CD4-positive, alpha-beta T cell treated with Interleukin-21 for 1 hour (primary cell): Measurements from ENCODE around the gene OR6K6.
A peak's percentile ranks its signal among the peaks of the same experiment; 100 is the strongest.

Experiments
- DNase-seq: peaks from one replicate; pipeline ENCODE4 v3.0.0-alpha.2; 2020

OR6K6 gene, protein sequence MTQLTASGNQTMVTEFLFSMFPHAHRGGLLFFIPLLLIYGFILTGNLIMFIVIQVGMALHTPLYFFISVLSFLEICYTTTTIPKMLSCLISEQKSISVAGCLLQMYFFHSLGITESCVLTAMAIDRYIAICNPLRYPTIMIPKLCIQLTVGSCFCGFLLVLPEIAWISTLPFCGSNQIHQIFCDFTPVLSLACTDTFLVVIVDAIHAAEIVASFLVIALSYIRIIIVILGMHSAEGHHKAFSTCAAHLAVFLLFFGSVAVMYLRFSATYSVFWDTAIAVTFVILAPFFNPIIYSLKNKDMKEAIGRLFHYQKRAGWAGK

DNA sequence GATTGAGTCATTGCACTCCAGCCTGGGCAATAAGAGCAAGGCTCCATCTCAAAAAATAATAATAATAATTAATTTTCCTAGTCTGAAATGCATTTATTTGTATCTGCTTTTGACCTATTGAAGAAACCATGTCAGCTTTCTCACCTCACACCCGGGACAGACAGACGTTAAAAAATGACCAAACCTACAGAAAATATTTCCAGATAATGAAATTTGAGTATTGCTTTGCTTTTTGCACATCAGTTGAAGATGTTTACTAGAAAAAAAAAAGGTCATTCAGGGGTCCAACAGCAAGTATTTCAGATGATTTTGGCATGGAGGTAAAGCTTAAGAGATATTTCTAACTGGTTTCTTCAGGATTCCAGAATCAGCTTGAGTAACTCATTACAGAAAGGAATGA is at the start of gene OR6K6:
Gene OR6K6 (plus strand): TSS at position 301 of the 400 bp plus-strand sequence. CDS start 168 bp downstream, outside the sequence.
- no peak for DNase-seq

DNA sequence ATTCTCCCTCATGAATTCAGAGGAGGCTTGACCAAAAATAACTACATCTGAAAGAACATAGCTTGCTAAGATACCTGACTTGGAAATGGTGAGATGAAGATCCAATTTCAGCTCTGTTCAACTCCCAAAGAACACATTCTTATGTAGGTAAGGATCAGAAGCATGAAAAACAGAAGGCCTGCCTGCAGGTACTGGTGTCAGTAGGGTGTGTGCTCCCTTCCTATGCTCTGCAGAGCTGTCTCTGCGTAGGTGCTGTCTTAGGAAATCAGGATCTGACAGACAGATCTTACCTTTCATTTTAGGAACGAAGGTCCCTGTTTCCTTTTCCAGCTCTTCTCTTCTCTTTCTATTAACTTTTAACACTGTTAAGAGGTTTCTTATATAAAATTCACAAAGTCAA is 48.4 kb upstream of the OR6K6 start:
- DNase-seq, result no peak

DNA sequence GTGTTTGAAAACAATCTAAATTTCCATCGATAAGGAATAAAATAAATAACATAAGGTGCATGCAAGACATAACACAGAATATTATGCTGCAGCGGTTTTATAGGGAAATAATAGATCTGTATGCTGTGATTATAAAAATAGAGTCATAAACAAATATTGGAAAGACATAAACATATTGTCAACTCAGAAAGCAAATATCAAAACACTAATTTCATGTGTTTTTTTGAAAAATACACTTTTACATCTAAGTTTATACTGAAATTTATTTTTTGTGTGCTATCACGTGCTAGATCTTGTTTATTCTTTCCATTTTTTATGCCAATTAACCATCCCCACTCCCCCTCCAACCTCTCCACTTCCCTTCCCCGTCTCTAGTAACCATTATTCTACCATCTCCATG is 43.4 kb upstream of the OR6K6 start:
- no peak for DNase-seq

DNA sequence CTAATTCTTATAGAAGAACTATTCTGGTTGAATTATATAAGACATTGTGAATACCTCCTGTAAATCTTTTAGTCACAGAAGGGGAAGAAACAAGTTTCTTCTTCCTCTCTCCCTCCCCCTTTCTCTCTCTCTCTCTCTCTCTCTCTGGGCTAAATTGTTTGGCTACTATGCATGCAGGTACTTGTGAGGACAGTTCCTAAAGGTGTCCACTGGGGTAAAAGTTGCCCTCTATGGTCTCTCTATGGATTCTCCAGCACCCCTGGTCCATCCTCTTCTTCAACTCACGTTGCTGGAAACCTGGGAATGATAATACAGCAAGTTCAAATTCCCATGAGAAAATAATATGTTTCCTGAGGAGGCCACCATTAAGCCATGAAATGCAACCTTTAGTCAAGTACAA is 39.8 kb upstream of the OR6K6 start:
- DNase-seq, result no peak

DNA sequence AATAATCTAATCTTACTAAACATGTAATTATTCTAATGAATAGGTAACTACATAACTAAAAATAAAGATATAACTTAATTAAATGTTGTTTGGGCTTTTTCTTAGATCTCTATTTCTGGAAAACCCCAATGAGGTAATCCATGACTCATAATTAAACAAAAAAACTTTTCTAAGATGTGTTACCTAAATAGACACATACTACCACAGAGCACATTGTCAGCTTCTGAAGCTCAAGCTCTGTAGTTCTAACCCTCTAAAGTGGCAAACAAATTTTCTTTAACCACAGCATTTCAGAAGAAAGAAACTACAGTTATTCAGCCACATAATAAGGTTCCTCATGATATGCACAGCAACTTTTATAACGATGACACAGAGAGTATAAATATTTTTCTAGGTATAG is 38.2 kb upstream of the OR6K6 start:
- DNase-seq, result no peak

DNA sequence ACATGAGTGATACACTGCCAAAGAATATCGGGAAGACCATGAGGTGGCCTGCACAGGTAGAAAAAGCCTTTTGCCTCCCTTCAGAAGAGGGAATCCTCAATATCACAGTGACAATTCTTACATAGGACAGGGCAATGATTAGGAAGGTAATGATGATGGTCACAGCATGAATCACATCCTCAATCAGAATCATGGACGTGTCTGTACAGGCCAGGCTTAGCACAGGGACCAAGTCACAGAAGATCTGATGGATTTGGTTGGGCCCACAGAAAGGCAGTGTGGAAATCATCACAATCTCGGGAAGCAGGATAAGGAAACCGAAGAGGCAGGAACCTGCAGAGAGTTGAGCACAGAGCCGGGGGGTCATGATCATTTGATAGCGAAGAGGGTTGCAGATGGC is 37.2 kb upstream of the OR6K6 start:
- DNase-seq, result no peak

DNA sequence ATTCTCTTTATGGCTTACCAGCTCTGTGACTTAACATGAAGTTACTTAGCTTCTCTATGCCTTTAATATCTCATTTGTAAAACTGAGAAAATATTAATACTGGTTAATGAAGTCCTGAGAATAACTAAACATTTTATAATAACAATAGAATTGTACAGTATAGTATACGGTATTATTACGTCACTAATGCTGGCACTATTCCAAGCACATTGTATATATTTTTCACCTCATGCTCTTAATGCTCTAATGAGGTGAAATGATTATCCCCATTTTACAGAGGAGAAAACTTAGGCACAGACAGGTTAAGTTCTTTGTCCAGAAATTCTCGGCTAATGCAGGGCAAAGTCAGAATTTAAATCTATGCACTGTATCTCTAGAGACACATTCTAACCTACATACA is 34.9 kb upstream of the OR6K6 start:
- no peak for DNase-seq

DNA sequence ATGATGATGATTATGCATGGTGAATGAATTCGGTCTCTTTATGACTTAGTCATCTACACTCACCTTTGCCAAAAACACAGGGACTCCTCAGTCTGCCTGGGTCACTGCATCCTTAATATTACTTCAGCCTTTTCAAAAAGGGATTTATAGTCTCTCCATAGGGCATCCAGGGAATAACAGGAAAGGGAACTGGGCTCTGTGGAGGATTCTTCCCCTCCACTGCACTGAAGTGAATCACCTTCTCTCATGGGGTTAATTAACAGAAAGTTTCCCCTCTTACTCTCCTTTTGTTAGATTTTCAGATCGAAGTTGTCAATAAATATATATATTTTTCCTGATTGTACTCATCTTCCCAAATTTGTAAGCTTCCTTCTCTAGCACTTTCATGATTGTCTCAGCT is 33.9 kb upstream of the OR6K6 start, which contains the start of gene OR6K3:
Gene OR6K3 (minus strand): TSS at position 101 of the 400 bp plus-strand sequence. CDS start 2,605 bp downstream, outside the sequence.
- no peak for DNase-seq

DNA sequence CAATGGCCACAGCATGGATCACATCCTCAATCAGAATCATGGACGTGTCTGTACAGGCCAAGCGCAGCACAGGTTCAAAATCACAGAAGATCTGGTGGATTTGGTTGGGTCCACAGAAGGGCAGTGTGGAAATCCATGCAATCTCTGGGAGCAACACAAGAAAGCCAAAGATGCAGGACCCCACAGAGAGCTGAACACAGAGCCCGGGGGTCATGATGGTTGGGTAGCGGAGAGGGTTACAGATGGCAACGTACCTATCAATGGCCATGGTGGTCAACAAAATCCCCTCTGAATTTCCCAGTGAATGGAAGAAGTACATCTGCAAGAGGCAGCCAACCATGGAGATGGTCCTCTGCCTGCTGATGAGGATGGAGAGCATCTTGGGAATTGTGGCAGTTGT is 30.1 kb upstream of the OR6K6 start:
- DNase-seq, result no peak

DNA sequence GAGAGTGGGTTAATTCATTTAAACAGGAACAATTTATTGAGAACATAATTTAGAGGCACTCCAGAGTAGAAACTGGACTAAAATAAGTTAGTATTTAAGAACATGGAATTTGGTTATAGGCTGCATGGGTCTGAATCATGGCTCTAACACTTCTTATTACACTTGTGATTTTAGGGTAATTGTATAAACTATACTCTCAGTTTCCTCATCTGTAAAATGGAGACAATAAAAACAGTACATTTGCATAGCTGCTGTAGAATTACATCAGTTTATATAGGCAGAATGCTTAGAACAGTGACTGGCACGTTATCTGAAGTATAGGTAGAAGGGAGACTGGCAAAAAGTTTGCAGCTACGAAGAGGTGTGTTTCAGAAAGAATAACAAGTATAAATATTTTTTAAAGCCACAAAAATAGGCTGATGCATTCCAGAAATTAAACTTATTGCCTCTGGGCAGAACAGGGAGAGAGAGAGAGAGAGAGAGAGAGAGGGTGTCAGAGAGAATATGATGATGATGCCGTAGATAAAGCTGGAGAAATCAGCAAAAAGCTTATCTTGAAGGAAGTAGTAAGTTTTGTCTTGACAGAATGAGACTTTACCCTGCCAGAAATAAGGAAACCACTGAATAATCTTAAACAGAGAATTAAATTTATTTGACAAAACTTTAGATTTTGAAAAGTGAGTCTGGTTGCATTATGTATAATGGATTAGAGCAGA is 25.9 kb upstream of the OR6K6 start:
- no peak for DNase-seq

DNA sequence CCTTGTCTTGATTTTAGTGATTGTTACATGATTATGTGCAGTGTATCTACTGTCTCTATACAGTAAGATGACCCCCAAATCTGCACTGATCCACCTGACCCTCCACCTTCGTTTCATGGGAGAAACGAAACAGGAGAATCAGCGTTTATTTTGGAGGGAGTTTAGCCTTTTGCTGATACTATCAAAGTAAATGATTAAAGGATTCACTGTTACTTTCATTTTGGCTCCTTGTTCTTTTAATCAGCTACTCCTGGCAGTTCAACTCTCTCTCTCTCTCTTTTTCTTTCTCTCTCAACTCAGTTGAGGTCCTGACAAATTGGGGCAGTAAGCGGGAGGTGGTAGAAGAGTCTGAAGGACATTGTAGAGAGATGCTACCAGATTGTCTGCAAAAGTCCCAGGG is 24.1 kb upstream of the OR6K6 start:
- DNase-seq, result no peak

DNA sequence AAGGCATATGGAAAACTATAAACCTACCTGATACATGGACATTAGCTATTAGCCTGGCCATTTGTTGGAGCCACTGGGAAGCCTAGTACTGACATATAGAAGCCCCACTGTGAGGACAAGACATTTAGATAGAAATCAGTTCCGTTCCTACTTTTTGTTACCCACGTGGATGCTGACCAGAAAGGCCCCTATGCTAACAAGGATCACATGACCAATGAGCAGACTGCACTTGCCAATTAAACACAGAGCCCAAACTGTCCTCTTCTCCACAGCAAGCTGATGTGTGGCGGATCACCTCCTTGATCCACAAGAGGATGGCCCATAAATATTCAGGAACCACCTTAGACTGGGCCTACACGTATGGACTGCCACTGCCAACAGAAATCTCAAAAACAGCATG is 22.8 kb upstream of the OR6K6 start:
- no peak for DNase-seq

DNA sequence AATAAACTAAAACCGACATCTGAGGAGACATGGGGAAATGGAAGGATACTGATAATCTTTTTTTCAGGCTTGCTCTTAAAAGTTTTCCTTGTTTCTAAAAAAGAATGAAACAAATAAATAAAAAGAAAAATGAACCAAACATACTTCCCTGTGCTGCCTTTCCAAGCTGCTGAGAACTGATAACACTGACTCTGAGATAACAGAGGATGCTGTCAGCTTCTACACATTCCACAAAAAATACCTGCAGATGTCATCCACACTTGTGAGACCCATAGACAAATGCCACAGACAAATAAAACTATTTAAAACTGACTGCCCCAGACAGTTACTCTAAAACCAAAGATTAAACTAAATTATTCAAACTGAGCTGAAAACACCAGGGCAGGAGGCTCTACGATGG is 22.0 kb upstream of the OR6K6 start:
- DNase-seq, result no peak

DNA sequence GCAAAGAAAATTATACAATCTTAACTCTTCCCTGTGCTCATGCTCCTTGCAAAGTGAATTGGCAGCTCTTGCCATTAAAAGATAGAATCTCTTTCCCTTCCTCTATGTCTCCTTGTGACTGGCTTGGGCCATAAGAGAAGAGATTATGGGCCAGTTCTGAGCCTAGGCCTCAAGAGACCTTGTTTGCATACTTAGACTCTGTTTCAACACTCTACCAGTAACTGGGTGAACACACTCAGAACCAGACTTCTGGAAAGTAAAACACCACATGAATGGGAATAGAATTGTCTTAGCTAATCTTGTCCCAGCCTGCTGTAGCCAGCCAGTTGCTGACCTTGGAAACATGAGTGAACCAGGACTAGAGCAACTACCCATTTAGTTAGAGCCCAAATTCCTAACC is 18.7 kb upstream of the OR6K6 start:
- no peak for DNase-seq

DNA sequence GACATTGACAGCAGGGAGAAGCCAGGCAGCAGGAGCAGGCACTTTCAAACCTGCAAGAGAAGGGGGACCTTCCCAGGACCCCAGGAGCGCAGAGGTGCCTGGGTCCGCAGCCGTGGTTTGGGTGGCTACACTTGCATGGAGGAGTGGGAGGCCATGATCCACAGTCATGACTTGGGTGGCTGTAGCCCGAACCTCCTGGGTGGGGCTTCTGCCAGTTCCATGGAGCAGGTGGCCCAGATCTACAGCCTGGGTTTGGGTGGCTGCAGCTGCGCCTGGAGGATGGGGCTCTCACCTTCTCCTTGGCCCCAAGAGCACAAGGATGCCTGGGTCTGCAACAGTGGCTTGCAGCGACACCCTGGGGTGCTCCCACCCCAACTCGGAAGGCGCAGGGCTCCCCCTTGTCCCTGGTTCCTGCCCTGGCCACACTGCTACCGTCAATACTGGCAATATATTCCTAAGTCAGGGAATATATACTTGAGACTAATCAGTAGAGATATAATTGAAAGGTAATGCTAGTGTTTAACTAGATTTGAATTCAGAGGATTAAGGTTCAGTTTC is 2.3 kb upstream of the OR6K6 start:
- no peak for DNase-seq

DNA sequence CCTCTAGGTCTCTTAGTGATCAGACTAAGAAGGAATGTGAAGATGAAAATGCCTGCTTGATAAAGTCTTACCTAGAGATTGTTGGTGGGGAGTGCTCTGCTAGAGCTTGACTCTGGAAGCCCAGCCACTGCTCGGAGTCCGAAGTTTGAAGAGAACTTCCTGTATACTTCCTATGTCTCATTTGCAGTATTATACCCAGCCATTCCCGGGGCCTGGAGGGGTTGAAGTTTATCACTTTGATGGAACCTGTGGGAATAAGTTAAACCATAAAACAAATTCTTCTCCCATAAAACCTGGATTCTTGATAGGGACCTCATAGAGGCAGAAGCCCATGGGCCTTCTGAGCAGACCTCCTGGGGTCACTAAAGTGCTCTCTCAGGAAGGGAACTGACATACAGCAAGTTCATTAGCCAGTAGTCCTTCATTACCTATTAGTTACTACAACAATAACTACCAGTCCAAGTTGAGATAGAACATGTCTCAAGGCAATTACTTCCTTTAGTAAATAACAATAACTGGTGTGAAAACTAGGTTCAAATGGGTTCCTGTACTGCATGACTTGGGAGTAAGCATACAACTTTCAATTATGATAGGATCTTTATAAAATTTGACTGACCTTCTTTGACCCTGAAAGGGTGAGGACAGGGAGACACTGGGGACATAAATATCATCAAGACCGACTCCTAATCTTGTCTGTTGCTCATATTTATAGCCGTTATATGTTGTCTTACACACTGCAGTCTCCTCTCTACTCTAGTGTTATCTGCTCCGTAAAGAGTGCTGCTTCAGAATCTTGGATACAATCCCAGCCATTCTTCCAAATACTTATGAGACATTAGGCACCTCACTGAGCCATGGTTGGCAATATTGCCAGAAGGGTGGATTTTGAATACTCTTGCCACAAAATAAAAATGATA is 17.7 kb downstream of the OR6K6 start, which contains the start of gene OR6N1:
Gene OR6N1 (minus strand): TSS at position 246 of the 917 bp plus-strand sequence. CDS start 5,513 bp downstream, outside the sequence.
- no peak for DNase-seq

DNA sequence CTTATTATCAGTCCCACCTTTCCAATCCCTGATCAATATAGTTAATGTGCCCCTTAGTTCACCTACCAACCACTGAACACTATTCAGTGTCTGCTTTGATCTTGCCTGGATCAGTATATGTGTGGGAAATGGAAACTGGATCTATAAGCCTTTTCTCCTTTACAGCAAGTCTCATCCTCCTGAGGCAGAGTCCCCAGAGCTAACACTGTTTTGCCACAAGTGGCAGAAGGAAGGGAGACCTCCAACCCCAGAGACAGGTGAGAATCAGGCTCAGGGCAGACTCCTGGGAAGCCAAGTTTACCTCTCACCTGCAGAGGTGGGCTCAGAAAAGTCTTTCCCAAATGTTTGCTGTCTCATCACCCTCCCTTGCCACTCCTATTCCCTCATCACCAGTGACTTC is 26.6 kb downstream of the OR6K6 start, which contains the start of gene OR6N2:
Gene OR6N2 (minus strand): TSS at position 101 of the 400 bp plus-strand sequence. CDS start 3,569 bp downstream, outside the sequence.
- DNase-seq, result no peak

DNA sequence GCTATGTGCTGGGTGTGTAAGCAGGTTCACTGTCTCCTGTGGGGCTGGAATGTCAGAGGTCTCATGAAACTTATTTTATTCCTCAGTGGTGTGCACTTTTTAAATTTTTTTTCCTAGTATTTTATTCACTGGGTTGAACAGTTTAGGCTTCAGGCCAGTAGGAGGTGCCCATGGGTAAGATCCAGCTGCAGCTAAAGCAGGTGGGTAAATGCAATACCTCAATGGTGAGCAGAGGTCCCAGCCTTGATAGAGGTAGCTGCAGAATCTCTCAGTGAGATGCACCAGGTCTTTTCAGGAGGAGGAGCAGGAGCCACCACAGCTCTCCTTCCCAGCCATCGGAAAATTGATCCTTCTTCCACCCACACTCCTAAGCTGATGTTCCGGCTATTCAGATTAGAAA is 39.1 kb downstream of the OR6K6 start:
- peak; percentile 46 for DNase-seq

DNA sequence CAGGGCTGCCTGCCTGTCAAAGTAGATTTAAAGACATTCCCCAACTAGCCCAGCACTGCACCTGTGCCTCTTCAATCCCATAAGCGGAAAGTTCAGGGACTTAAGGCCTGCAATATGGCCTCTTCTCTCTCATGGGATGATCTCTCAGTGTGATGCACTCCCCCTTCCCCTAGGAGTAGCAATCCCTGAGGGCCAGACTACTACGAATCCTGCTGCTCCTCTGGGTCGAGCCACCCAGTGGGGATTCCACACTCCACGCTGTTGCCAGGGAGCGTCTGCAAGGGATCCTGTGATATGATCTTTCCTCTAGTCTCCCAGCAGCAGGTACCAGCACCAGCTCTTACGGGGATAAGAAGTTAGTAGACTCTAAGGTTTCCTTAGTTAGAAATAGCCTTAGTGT is 39.7 kb downstream of the OR6K6 start:
- DNase-seq, result no peak

DNA sequence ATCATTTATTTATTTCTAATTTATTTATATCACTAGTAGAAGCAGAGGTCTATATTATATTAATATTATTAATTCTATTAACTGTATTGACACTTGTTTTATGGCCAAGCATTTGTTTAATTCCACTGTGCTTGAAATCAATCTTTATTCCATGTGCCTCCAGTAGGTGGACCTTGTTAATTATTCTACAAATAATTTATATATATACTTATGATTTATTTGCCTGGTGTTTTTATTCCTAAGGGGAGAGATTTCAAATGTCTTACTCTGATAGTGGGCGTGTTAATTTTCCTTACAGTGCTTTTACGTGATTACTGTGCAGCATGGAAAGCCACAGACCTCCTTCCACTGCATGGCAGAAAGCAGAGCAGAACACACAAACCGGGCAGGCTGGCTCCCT is 44.0 kb downstream of the OR6K6 start:
- DNase-seq, result no peak

DNA sequence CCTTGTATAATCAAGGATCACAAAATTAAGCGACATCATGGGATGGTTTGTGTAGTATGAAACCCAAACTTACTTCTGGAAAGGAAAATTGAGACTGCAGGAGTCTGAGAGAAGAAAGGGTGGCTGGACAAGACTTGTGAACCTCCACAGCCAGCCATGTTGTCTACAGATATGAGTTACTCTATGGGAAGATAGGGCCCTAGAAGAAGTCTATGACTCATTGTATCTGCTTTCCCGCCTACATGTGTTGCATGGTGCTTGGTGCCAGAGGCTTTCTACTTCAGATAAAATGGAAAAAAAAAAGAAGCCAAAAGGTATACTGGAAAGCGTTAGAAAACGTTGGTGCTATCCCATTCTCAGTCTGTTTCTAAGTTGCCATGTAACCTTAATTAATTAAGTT is 45.2 kb downstream of the OR6K6 start:
- DNase-seq, result no peak

DNA sequence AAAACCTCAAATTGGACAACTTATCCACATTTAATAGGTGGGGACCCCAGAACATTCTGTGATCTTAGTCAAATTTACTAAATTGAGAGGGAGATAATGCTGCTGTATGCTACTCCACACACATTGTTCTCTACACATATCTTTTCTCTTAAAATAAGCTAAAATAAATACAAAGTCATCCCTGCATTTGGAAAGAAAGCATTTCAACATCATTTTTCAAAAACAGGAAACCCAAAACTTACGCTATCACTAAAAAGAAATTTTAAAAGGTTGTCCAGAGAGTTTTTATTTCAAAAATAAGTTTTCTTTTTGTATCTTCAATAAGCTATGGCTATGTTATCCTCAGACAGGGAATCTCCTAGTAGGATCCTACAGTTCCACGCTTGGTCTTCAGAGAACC is 46.0 kb downstream of the OR6K6 start:
- DNase-seq, result no peak

DNA sequence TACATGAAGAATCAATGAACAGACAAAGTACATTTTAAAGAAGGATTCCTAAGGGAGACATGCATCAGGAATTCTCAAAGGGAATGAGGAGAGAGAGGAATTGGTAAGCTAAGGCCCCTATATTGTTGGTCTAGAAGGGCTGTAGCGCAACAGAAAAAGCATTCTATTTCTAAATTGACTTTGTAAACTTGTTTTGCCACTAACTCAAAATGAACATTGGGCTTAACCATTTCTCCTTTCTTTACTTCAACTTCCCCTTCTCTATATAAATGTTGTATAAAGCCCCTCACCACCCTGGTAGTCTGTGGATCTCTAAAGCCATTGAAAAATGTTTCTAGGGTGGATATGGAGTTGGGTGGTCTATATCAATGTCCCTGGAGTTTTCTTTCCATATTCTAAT is 46.9 kb downstream of the OR6K6 start:
- no peak for DNase-seq
